B cell (primary cell): ENCODE data around the gene ADAMTS14.

Experiments used
- CTCF ChIP-seq: fragments of 200-600 bp; IDR thresholded peaks from one replicate; pipeline ENCODE4 v1.8.0; 2022; ENCODE audit warnings: antibody characterized with exemption, mild to moderate bottlenecking
- EZH2 ChIP-seq: IDR thresholded peaks from 2 replicates; pipeline ENCODE4 v1.6.1; 2012; ENCODE audit warnings: borderline replicate concordance, low read depth, mild to moderate bottlenecking, moderate library complexity, low read length; ENCODE audit not compliant: insufficient read depth, poor library complexity, severe bottlenecking

GRCh38 chr10:70801854-70802253, 129.5 kb downstream of the ADAMTS14 start:
- no peak for TF ChIP-seq CTCF
- no peak for TF ChIP-seq EZH2
